ENCODE results near the gene FARP1.

GRCh38 chr13:98351636-98352035 lies 208.7 kb downstream of the FARP1 start:
- TF ChIP-seq CTCF (conservative IDR thresholded peaks at IDR 0.05) (no peak), ZFX (IDR thresholded peaks at IDR 0.05) (no peak)

All from C4-2B (cell line).